CD1c-positive myeloid dendritic cell (primary cell): ENCODE data around the gene NAPB.

Experiments used
- DNase-seq: peaks from one replicate; pipeline ENCODE4 v3.0.0-alpha.2; 2016; ENCODE audit errors: extremely low spot score

NAPB gene

GRCh38 chr20:23404196-23404595, 17.1 kb downstream of the NAPB start:
- no peak for DNase-seq

GRCh38 chr20:23403751-23404150, 17.5 kb downstream of the NAPB start:
- no peak for DNase-seq

- DNase-seq = no peak
These were observed 20.2 kb downstream of the NAPB start for GRCh38 chr20:23401051-23401450.

- no peak for DNase-seq
These were observed 21.6 kb downstream of the NAPB start for GRCh38 chr20:23399568-23400241.

DNA sequence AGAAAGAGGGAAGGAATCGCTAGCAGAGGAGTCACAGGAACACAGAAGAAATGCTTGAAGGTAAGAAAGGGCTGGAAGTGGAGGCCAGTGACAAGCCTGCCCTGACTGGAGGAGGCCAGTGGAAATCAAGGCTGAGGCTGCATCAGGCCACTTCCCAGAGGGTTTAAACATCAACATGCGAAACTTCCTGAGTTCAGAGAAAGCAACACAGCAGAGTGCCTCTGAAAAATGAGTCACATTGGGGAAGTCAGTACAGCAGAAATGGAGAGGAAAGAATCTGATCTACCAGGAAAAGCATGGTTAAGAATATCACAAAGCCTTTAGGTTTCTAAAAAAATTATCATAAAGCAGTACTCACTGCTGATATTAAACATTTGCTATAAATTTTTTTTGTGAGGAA, 23.3 kb downstream of the NAPB start:
- DNase-seq = peak; percentile 53

- DNase-seq = no peak
These were observed 24.2 kb downstream of the NAPB start for GRCh38 chr20:23396950-23397627.

DNA sequence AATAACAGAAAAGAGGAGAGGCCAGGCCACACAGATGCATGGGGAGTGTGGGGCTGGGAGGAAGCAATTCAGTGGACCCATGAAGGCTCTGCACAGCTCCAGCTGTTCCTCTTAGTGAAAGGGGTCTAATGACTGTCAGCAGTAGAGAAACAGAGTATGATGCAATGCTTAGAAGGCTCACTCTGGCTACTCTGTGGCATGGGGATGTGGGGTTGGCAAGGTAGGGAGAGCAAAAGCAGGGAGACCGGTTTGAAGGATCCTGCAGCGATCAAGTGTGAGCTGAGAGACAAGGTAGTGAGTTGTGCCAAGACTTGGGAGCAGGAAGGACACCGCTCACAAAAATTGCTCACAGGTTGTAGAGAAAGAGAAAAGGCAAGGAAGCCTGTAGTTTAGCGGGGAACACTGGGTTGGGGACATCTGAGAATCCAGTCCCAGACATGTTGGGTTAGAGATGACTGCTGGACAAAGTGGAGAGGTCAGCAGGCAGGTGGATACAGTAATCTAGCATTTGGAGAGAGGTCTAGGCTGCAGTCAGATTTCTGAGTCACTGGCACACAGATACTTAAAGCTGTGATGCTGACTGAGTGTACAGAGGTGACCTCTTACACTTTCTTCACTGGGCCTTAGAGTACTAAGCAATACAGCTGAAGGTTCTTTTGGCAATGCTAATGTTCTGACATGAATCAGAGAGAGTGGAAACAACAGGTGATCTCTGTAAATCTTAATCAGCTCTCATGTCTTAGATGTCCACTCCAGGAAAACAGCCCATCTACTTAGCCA, 27.1 kb downstream of the NAPB start:
- DNase-seq = no peak

DNA sequence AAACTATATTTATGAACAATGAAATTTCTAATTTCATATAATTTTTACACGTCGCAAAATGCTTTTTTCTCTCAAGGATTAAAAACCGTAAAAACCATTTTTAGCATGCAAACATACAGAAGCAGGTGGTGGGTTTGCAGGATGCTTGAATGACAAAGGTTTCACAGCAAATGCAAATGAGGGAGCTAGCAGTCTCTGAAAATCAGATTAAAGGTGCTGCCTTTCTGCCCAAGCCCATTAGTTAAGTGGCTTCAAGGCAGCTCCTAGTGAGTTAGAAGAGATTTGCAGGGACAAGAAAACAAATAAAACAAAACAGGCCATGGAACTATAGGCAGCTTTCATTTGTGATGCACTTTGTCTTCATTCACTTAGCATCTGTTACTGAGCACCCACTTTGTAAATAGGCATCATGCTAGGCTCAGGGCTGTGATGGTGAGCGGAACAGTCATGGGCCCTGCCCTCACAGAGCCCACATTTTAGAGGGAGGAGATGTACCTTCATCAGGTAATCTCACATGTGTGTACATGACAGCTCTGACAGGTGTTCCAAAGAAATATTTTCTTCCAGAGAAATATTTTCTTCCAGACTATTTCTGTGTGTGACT, 29.5 kb downstream of the NAPB start:
- DNase-seq = no peak

DNA sequence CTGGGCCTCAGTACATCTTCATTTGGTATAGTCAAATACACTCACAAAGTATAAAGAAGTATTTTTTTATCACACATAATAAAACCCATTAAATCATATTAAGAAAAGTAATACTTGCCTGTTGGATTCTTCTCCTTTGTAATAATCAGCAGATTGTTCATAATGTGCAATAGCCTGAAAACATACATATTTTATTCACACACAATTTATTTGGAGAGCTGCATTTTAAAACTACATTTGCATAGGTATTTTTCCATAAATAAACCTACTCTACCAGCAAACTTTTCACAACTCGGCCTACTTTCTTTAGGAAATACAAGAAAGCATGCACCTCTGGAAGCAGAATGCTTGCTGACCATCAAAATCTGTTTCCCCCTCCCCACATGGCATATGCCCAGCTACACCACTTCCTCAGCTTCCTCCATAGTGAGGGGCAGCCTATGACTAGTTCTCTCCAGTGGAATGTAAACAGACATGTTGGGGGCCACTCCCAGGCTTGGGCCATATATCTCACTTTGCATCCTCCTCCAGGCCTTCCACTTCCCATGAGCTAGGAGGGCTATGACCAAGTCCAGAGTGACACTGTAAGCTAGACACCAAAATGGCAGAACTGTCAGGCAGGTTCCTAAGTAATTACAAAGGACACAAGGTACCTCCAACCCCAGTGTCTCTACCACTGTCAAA, 31.1 kb downstream of the NAPB start:
- DNase-seq = no peak

GRCh38 chr20:23387118-23387443, 34.2 kb downstream of the NAPB start:
- DNase-seq = no peak

DNA sequence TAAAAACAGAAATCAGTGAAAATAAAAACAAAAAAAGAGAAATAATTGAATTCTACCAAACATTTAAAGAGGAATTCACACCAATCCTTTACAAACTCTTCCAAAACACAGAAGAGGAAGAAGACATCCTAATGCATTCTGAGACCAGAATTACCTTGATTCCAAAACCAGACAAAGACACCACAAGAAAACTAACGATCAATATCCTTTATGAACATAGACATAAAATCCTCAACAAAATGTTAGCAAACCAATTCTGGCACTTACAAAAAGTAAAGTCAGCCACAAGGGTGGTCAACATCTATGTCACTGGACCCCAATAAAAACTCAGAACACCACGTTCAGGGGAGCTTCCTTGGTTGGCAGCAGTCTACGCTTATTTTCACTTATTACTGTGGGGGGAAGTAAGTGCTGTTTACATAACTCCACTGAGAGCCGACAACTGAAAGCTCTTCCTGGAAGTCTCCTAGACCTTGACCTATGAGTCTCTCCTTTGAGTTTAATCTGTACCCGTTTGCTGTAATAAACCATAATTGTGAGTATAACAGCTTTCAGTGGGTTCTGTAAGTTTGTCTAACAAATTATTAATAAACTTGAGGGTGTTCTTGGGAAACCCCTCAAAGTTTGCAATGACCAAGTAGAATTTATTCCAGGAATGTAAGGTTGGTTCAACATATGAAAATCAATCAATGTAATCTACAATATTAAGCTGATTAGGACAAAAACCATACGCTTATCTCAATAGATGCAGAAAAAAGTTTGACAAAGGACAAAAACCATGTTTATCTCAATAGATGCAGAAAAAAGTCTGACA, 34.8 kb downstream of the NAPB start:
- DNase-seq = no peak

DNA sequence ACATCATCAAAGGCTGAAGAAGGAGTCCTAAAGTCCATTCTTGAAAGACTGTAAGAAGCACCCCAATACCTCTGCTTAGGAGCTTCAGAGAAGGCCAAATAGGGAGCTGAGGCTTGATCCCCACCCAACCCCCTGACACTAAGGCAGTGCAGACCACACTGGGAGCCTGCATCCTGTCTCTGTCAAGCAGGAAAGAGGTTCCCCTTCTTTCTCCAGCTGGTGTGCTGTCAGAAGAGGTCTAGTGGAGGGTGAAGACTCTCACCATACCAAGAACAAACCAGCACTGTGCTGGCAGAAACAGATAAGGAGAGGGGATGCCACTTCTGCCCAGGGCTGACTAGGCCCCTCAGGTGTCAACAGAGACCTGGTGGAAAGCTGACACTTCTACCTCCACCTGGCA, 39.4 kb downstream of the NAPB start:
- no peak for DNase-seq

GRCh38 chr20:23379772-23380171, 41.5 kb downstream of the NAPB start:
- no peak for DNase-seq

DNA sequence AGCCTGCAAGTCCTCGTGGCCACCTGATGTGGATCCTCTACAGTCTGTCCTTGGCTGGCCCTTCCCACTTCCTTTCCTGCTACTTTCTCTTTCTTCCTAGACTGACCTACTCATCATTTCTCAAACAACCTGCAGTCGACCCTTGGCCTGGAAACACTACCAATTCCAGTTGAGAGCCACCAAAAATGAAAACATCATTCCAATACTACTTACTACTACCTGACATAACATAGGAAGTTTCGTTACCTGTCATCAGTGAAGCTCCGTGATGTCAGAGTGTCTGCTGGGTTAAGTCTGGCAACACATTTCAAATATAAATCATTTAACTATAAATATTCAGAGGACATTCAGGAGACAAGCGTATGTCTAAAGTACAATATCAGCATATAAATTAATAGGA, 45.5 kb downstream of the NAPB start:
- DNase-seq = no peak

DNA sequence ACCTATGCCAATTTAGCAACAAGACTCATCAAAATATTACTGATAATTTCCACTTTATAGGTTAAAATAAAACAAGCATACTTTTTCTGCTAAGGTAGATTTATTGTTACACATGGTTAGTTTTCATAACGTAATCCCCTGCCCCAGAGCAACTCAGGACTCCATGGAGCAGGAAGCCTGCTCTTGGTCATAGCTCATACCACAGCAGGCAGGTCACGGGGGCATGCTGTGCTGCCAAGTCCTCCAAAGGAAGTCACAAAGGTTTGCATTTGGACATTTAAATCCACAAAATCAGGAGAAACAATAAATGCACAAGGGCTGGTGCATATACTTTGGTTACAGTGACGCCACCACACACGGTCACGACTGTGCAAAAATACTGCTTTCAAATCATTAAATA, 46.8 kb downstream of the NAPB start:
- DNase-seq = no peak

DNA sequence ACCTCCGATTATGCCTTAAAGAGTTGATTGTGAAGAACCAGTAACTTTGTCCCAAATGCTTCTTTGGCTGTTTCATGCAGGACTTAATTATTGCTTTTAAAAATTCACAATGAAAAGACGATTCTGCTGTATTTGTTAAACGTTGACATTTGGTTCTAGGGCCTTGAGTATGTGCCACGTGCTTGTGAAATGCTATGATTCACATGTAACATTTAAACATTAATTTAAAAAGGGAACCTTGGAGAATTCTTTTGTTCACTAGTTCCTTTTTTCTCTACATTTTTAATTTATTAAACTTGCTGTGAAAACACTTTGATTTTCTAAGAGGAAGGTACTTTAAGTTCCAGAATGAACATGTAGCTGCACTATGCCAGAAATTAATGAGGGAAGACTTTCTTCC, 49.8 kb downstream of the NAPB start:
- DNase-seq = peak; percentile 68

DNA sequence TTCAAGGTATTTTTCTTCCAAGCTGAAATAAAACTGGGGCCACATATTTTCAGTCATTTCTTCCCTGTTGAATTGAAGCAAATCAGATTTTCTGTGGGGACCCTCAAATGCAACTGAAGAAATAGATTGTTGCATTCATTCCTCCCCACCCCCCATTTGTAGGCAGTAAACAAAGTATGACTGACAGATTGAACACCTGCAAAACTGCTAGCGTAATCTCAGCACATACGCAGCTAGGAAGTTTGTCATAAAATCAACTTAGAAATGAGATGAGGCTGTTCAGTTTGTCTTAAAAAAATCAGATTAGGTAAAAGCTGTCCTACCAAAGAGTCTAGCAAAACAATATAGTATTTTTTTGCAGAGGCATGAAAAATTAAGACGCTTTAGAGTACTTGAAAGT, 50.4 kb downstream of the NAPB start:
- no peak for DNase-seq

DNA sequence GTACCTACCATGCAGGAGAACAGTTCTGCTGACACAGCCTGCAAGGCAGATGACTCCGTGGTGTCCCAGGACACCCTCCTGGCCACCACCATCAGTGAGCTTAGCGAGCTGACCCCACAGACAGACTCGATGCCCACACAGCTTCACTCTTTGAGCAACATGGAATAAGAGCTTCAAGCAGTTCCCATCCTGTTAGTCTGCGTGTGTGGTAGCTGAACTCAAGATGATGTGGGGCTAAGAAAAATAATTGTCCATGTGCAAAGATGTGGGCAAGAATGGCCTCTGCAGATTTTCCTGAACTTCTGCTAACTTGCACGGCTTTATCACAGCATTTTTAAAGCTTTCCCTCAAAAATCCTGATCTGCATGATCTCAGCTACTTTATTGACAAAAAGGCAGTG, 51.0 kb downstream of the NAPB start:
- DNase-seq = no peak

GRCh38 chr20:23369072-23369823, 52.0 kb downstream of the NAPB start:
- no peak for DNase-seq

GRCh38 chr20:23368316-23369071, 52.8 kb downstream of the NAPB start:
- peak; percentile 41 for DNase-seq
